MCF 10A (cell line): ENCODE results near the gene HNRNPA1L2. TPM values are rescaled to one million over a fixed set of nuclear protein-coding genes. Genes with fewer than 3 reads are reported as not detected.

ENCODE experiments used
- BruUV-seq: library from RNA; stranded (reverse); fragments of 400-500 nt; replicated peaks from 2 replicates; lab custom pipeline; 2021; lab: Mats Ljungman, UMichigan
- CTCF ChIA-PET: fragments of 300-600 bp; sonication (Branson Sonifier 250); formaldehyde crosslinking; extraction: SDS; loops from one replicate; lab custom pipeline; 2021; ENCODE audit warnings: antibody characterized with exemption, inconsistent platforms; lab: Yijun Ruan, JAX
- POLR2A ChIA-PET: fragments of 300-600, 350-650 bp; sonication (Branson Sonifier 250); formaldehyde crosslinking; extraction: SDS; loops from one replicate; lab custom pipeline; 2020; ENCODE audit warnings: antibody characterized with exemption, inconsistent platforms; lab: Yijun Ruan, JAX
- DNase-seq: peaks from one replicate; pipeline ENCODE4 v3.0.0-alpha.2; 2018; ENCODE audit not compliant: unreplicated experiment
- H3K27ac Mint-ChIP-seq: one replicate; pipeline ENCODE4 v1.8.0; 2022; ENCODE audit warnings: mild to moderate bottlenecking, low read depth, mixed read lengths; ENCODE audit not compliant: unreplicated experiment
- H3K27me3 Mint-ChIP-seq: one replicate; pipeline ENCODE4 v1.8.0; 2022; ENCODE audit warnings: mixed read lengths; ENCODE audit not compliant: insufficient read depth, unreplicated experiment
- H3K36me3 Mint-ChIP-seq: one replicate; pipeline ENCODE4 v1.8.0; 2022; ENCODE audit warnings: mild to moderate bottlenecking, moderate library complexity, mixed read lengths; ENCODE audit not compliant: insufficient read depth, unreplicated experiment
- H3K4me1 Mint-ChIP-seq: one replicate; pipeline ENCODE4 v1.8.0; 2022; ENCODE audit warnings: mixed read lengths; ENCODE audit not compliant: insufficient read depth, unreplicated experiment
- H3K4me3 Mint-ChIP-seq: one replicate; pipeline ENCODE4 v1.8.0; 2022; ENCODE audit warnings: mild to moderate bottlenecking, moderate library complexity, mixed read lengths; ENCODE audit not compliant: unreplicated experiment
- H3K9me3 Mint-ChIP-seq: one replicate; pipeline ENCODE4 v1.8.0; 2022; ENCODE audit warnings: mixed read lengths; ENCODE audit not compliant: unreplicated experiment
- CTCF ChIP-seq: fragments of 200-600 bp; IDR thresholded peaks from one replicate; pipeline ENCODE4 v1.8.0; 2022; ENCODE audit warnings: antibody characterized with exemption, mild to moderate bottlenecking; ENCODE audit not compliant: unreplicated experiment
- intact Hi-C: fragments of 100-400 bp; cut with micrococcal nuclease; formaldehyde crosslinking; loops from 2 replicates; pipeline ENCODE4 v1.14.1; 2022
- total RNA-seq: library from RNA; stranded (reverse); gene quantifications from 2 replicates; pipeline ENCODE4 v1.2.3, GENCODE V29; 2022

Gene HNRNPA1L2
- total RNA-seq, 1 experiment from 2014 or later, result 11.5 TPM

GRCh38 chr13:52665325-52665724, 23.1 kb downstream of the HNRNPA1L2 start:
- no TSS peak for BruUV-seq
- intact Hi-C loops, result loop anchor here (1.0 to 2.0 kb wide), 2 partner anchors 144 to 523 kb away; no protein-coding TSS in a partner anchor
- peaks cover 94% of the 10 kb centered on the region for H3K36me3 Mint-ChIP-seq
- H3K27me3 Mint-ChIP-seq, result no peaks in the 10 kb centered on the region
- H3K27ac Mint-ChIP-seq, result no peak overlapping the region
- H3K4me1 Mint-ChIP-seq, result peaks cover 6% of the 10 kb centered on the region
- POLR2A ChIA-PET, result interaction anchor here (0.6 to 4.6 kb wide), 3 partner anchors 12 to 144 kb away, joined by 3 to 35 read pairs (median 5); partner anchors contain the start of gene SUGT1
- no peaks in the 10 kb centered on the region for H3K9me3 Mint-ChIP-seq
- peak; percentile 30 for DNase-seq
- TF ChIP-seq CTCF, result peak; percentile 42
- CTCF ChIA-PET, result interaction anchor here (0.6 to 5.0 kb wide), 17 partner anchors 13 to 525 kb away, joined by 3 to 46 read pairs (median 4); partner anchors contain the start of gene SUGT1
- no peak overlapping the region for H3K4me3 Mint-ChIP-seq

- POLR2A ChIA-PET, result interaction anchor here (0.6 kb wide), 1 partner anchor 34 kb away, joined by 3 read pairs; no protein-coding TSS in a partner anchor
- no peak for DNase-seq
- no peak overlapping the region for H3K4me3 Mint-ChIP-seq
- no peaks in the 10 kb centered on the region for H3K9me3 Mint-ChIP-seq
- H3K27ac Mint-ChIP-seq, result no peak overlapping the region
- TF ChIP-seq CTCF, result no peak
- CTCF ChIA-PET, result no interaction called here
- H3K27me3 Mint-ChIP-seq, result no peaks in the 10 kb centered on the region
- intact Hi-C loops, result loop anchor here (1.0 kb wide), 1 partner anchor 299 kb away; no protein-coding TSS in a partner anchor
- H3K4me1 Mint-ChIP-seq, result peaks cover 6% of the 10 kb centered on the region
- no TSS peak for BruUV-seq
- H3K36me3 Mint-ChIP-seq, result peaks cover 84% of the 10 kb centered on the region
Observed at GRCh38 chr13:52669677-52670076, 27.4 kb downstream of the HNRNPA1L2 start.

DNA sequence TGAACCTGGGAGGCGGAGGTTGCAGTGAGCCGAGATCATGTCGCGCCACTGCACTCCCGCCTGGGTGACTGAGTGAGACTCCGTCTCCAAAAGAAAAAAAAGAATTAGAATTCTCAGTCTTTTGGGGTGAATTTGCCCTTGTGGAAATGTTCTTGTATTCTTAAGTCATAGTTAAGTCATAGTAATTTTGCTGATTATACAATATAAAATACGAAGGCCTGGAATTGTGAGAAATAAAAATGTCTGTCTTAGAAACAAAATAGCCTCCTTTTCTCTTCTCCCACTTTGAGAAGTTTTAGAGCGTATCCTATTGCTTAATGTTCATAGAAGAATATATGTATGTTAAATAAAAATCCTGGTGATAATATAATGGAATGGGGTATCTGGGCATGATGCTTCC, 28.5 kb downstream of the HNRNPA1L2 start:
- DNase-seq, result no peak
- peaks cover 74% of the 10 kb centered on the region for H3K36me3 Mint-ChIP-seq
- BruUV-seq, result no TSS peak
- H3K27me3 Mint-ChIP-seq, result no peaks in the 10 kb centered on the region
- H3K4me1 Mint-ChIP-seq, result peaks cover 6% of the 10 kb centered on the region
- intact Hi-C loops, result no loop called here
- no peak for TF ChIP-seq CTCF
- peak overlapping the region; percentile 27 for H3K27ac Mint-ChIP-seq
- ChIA-PET CTCF (interaction anchor here (0.5 to 2.5 kb wide), 2 partner anchors 138 to 1778 kb away, joined by 3 to 13 read pairs; no protein-coding TSS in a partner anchor), POLR2A (interaction anchor here (2.3 kb wide), 1 partner anchor 18 kb away, joined by 14 read pairs; the partner anchor contains the start of gene SUGT1)
- H3K4me3 Mint-ChIP-seq, result no peak overlapping the region
- H3K9me3 Mint-ChIP-seq, result no peaks in the 10 kb centered on the region

- intact Hi-C loops, result no loop called here
- CTCF ChIA-PET, result interaction anchor here (0.7 kb wide), 1 partner anchor 51 kb away, joined by 3 read pairs; no protein-coding TSS in a partner anchor
- TF ChIP-seq CTCF, result no peak
- Mint-ChIP-seq H3K27ac (no peak overlapping the region), H3K36me3 (peaks cover 71% of the 10 kb centered on the region), H3K9me3 (no peaks in the 10 kb centered on the region), H3K27me3 (no peaks in the 10 kb centered on the region), H3K4me3 (no peak overlapping the region), H3K4me1 (peaks cover under 1% of the 10 kb centered on the region)
- BruUV-seq, result no TSS peak
- DNase-seq, result no peak
- POLR2A ChIA-PET, result no interaction called here
Observed at GRCh38 chr13:52673465-52673864, 31.2 kb downstream of the HNRNPA1L2 start.
